LNCaP clone FGC (cell line): ENCODE data around the gene AKR1C2.
"Not testable (repeated sequence)": the region's sequence is repeated elsewhere in the genome, so short reads cannot be mapped to it uniquely, and the experiment has no call there.

ENCODE experiments used
- DNase-seq: peaks from one replicate; pipeline ENCODE4 v3.0.0-alpha.2; 2011; ENCODE audit warnings: low read depth
- H3K4me3 ChIP-seq: 2 replicates; pipeline ENCODE4 v1.5.1; 2011; ENCODE audit warnings: mild to moderate bottlenecking, low read depth, low read length, control low read depth
- TF ChIP-seq, protein P1 (sequence below): IDR thresholded peaks from 2 replicates; pipeline ENCODE4 v1.5.1; 2012; ENCODE audit warnings: mild to moderate bottlenecking; ENCODE audit not compliant: control insufficient read depth, insufficient read depth; ENCODE audit errors: extremely low read depth

Gene AKR1C2

DNA sequence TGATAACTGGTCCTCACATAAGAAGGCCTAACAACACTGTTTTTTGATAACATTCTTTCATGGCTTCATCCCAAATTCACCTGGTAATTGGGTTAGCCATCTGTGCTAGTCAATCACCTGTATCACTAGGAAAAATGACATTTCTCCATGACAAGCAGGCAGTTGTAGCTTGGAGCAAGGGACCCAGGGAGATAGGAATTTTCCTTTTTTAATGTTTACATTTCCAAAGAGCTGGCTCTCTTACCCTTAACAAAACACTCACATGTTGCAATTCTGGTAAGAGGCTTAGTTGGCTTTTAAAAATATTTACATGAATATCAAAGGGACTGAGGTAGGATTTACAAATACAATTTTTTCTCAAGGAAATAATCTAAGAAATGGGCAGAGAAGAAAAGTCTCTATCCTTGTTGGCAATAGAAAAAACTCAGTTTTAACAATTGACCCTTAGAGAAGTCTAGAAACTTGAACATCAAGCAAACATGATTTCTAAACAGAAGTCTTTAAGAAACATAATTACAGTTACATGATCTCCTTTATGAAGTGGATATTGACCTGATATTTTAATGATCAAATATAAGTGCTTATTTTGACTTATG is 56.5 kb downstream of the AKR1C2 start:
- TF ChIP-seq, protein P1, sequence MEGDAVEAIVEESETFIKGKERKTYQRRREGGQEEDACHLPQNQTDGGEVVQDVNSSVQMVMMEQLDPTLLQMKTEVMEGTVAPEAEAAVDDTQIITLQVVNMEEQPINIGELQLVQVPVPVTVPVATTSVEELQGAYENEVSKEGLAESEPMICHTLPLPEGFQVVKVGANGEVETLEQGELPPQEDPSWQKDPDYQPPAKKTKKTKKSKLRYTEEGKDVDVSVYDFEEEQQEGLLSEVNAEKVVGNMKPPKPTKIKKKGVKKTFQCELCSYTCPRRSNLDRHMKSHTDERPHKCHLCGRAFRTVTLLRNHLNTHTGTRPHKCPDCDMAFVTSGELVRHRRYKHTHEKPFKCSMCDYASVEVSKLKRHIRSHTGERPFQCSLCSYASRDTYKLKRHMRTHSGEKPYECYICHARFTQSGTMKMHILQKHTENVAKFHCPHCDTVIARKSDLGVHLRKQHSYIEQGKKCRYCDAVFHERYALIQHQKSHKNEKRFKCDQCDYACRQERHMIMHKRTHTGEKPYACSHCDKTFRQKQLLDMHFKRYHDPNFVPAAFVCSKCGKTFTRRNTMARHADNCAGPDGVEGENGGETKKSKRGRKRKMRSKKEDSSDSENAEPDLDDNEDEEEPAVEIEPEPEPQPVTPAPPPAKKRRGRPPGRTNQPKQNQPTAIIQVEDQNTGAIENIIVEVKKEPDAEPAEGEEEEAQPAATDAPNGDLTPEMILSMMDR, result no peak
- no peak for DNase-seq
- H3K4me3 ChIP-seq, result no peak overlapping the region

DNA sequence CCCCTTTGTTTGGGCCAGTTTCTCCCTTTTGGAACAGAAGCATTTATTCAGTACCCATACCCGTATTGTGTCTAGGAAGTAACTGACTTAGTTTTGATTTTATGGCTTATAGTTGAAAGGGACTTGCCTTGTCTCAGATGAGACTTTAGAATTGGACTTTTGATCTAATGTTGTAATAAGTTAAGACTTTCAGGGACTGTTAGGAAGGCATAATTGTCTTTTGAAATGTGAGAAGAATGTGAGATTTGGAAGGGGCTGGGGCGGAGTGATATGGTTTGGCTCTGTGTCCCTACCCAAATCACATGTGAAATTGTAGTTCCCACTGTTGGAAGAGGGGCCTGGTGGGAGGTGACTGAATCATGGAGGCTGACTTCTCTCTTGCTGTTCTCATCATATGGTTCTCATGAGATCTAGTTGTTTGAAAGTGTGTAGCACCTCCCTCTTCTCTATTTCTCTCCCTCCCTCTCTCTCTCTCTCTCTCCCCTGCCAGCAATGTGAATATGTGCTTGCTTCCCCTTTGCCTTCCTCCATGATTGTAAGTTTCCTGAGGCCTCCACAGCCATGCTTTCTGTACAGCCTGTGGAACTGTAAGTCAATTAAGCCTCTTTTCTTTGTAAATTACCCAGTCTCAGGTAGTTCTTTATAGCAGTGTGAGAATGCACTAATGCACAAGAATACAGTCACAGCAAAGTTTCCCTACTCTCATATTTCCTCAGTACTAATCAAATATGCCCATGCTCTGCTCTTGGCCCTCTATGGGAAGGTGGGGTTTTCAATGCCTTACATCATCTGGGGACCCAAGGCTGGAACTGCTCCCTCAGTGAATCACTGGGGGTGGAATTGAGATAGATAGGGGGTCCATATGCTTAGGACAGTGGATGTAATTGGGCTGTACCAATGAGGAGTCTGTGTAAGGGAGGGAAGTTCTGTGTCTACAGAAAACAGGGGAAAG is 57.6 kb downstream of the AKR1C2 start:
- DNase-seq, result no peak
- TF ChIP-seq, protein P1, result no peak
- H3K4me3 ChIP-seq, result no peak overlapping the region

DNA sequence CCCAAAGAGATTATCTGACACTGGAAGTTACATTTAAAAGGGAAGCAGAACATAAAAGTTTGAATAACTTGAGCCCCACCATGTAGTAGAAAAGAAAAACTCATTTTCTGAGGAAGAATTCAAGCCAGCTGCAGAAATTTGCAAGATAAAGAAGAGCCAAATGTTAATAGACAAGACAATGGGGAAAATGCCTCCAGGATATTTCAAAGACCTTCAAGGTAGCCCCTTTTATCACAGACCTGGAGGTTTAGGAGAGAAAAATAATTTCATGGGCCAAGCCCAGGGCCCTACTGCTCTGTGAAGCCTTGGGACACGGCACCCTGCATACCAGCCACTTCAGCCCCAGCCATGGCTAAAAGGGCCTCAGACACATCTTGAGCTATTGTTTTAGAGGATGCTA is 58.8 kb downstream of the AKR1C2 start:
- DNase-seq, result no peak
- no peak overlapping the region for H3K4me3 ChIP-seq
- TF ChIP-seq, protein P1, result no peak

DNA sequence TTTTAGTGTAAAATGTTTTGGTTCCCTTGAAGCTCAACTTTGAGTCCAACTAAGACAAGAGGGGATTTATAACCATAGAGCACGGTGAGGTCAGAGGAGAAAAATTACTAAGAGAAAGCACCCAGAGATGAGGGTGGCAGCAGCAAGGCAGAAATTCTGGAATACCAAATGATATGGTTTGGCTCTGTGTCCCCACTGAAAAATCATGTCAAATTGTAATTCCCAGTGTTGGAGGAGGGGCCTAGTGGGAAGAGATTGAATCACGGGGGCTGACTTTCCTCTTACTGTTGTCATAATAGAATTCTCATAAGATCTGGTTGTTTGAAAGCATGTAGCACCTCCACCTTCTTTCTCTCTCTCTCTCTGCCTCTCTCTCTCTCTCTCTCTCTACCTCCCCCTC is 59.8 kb downstream of the AKR1C2 start:
- no peak for DNase-seq
- no peak overlapping the region for H3K4me3 ChIP-seq
- TF ChIP-seq, protein P1, result no peak

DNA sequence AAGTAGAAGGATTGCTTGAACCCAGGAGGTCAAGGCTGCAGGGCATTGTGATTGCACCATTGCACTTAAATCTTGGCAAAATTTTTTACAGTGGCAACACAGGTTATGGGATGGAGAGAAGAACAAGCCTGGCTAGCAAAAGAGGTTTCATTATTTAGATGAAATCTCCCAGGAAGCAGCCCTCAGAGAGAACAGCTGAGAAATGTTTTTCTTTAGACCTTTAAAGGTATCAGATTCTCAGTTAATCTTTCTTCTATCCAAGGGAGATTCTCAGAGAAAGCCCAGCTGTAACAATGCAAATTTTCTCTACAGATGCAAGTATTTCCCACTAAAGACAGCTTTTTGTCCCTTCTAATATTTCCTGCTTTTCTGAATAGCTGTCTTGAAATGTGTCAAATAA is 60.2 kb downstream of the AKR1C2 start:
- H3K4me3 ChIP-seq, DNase-seq: not testable (repeated sequence)

DNA sequence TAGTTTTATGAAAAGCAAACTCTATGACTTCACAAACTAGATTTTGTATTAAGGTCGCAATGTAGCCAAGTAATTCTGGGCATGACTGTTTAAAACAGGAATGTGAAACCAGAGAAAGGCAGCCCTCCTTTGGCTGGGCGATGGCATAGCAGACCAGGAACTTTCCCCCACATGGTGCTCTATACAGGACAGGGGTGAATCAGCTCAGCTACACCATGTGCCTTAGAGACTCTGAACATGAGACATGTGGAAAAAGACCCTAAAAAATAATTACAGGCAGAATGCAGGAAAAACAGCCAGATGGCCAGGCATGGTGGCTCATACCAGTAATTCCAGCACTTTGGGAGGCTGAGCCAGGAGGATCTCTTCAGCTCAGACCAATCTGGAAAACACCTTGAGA is 60.7 kb downstream of the AKR1C2 start:
- not testable (repeated sequence) for DNase-seq, H3K4me3 ChIP-seq

DNA sequence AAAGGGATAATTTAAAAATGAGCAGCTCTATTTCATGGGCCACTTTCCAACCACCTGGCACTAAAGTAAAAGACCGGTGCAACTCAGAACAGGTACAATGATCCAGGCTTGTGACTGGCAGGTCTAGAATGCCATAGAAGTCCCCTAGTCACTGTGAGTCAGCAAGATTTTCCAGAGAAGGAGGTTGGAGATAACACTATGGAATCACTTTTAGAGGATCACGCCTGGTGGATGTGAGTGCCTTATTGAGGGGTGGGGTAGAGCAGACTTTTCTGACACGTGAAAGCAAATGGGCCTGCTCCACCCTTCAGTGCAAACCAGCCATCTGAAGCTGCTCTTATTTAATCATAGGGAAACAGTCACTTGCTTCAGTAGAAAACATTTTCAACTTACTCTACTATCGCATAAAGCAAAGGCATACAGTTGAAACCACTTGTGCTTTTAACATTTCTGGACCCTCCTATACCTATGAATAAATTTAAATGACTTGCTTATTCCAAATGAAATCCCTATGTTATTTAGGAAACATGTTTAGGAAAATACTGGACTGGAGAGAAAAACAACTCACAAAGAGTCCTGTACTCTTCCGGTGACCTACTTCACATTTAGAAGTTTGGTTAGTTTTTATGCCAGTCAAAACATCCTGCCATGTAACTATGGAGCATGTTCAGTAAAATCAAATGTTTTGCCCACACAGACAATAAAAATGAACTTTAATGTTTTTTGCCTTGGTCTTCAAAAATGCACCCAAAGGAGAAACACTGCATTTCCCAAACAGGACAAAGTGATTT is 61.9 kb downstream of the AKR1C2 start:
- no peak for DNase-seq
- TF ChIP-seq, protein P1, result no peak
- H3K4me3 ChIP-seq, result no peak overlapping the region

DNA sequence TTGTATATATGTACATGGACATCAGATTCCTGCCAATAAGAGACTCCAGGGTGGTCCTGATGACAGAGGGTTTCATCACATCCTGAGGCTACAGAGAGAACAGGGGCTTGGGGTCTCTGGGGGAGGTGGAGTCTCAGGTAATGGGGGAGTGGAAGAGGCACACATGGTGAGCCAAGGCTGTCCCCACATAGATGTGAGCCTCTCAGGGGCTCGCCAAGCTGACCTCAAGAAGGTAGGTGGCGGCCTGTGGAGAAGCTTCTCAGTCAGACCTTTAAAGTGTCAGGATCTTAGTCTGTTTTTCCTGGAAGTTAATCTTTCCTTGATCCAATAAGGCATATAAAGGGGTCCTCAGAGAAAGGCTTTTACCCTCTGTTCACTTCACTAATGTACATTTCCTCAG is 62.7 kb downstream of the AKR1C2 start:
- H3K4me3 ChIP-seq, DNase-seq: not testable (repeated sequence)

DNA sequence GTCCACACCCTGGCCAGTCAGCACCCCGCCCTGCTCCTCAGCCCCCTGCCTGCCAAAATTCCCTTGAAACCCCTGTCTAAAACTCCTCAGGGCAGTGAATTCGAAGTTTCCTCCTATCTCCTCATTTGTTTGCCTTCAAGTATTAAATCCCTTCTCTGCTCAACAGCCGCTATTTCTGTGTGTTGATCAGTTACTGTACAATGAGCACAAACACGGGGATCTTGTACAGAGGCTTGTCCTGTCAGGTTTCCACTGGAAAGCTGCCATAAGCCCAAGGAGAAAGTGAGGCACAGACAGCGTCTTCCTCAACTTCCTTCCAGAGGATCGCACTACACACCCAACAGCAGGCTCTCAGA is 63.6 kb downstream of the AKR1C2 start:
- DNase-seq, H3K4me3 ChIP-seq: not testable (repeated sequence)
